H9 (cell line): ENCODE measurements around the gene ENHO. TPM values are rescaled to one million over a fixed set of nuclear protein-coding genes. Genes with fewer than 3 reads are reported as not detected.

Source experiments
- DNase-seq: peaks from one replicate; pipeline ENCODE4 v3.0.0-alpha.2; 2017
- H2AFZ ChIP-seq: one replicate; pipeline ENCODE4 v1.6.1; 2013; ENCODE audit warnings: mild to moderate bottlenecking, low read length, control low read depth, moderate library complexity
- H2AK5ac ChIP-seq: 2 replicates; pipeline ENCODE4 v1.6.1; 2013; ENCODE audit warnings: low read length, control low read depth, mixed read lengths; ENCODE audit not compliant: insufficient read length
- H2BK120ac ChIP-seq: one replicate; pipeline ENCODE4 v1.6.1; 2013; ENCODE audit warnings: low read depth, mild to moderate bottlenecking, low read length, control low read depth, inconsistent platforms; ENCODE audit not compliant: poor library complexity, severe bottlenecking
- H2BK12ac ChIP-seq: 2 replicates; pipeline ENCODE4 v1.6.1; 2013; ENCODE audit warnings: low read length, control low read depth, mixed read lengths, low read depth; ENCODE audit not compliant: insufficient read length
- H2BK15ac ChIP-seq: 2 replicates; pipeline ENCODE4 v1.6.1; 2013; ENCODE audit warnings: low read depth, low read length, control low read depth
- H2BK20ac ChIP-seq: one replicate; pipeline ENCODE4 v1.6.1; 2013; ENCODE audit warnings: low read depth, mild to moderate bottlenecking, low read length, control low read depth, inconsistent platforms; ENCODE audit not compliant: poor library complexity, severe bottlenecking
- H2BK5ac ChIP-seq: 2 replicates; pipeline ENCODE4 v1.6.1; 2013; ENCODE audit warnings: low read length, control low read depth, mixed read lengths; ENCODE audit not compliant: insufficient read length
- H3K14ac ChIP-seq: 2 replicates; pipeline ENCODE4 v1.6.1; 2013; ENCODE audit warnings: low read length, control low read depth; ENCODE audit not compliant: insufficient read depth
- H3K18ac ChIP-seq: 2 replicates; pipeline ENCODE4 v1.6.1; 2013; ENCODE audit warnings: low read depth, mild to moderate bottlenecking, mixed read lengths, low read length, control low read depth; ENCODE audit not compliant: insufficient read length
- H3K23ac ChIP-seq: 2 replicates; pipeline ENCODE4 v1.6.1; 2013; ENCODE audit warnings: low read length, control low read depth, mixed read lengths, low read depth; ENCODE audit not compliant: insufficient read length
- H3K23me2 ChIP-seq: 2 replicates; pipeline ENCODE4 v1.6.1; 2013; ENCODE audit warnings: low read depth, mild to moderate bottlenecking, mixed read lengths, low read length, control low read depth; ENCODE audit not compliant: insufficient read length, poor library complexity, severe bottlenecking
- H3K27ac ChIP-seq: 2 replicates; pipeline ENCODE4 v1.5.1; 2013; ENCODE audit warnings: low read length, control low read depth, mixed read lengths, low read depth; ENCODE audit not compliant: insufficient read length
- H3K27me3 ChIP-seq: 2 replicates; pipeline ENCODE4 v1.6.1; 2013; ENCODE audit warnings: low read length, control low read depth, inconsistent platforms; ENCODE audit not compliant: insufficient read depth
- H3K4ac ChIP-seq: 2 replicates; pipeline ENCODE4 v1.6.1; 2013; ENCODE audit warnings: low read depth, mild to moderate bottlenecking, control low read depth, inconsistent platforms, low read length, moderate library complexity
- H3K4me1 ChIP-seq: 2 replicates; pipeline ENCODE4 v1.6.1; 2013; ENCODE audit warnings: low read length, control low read depth, inconsistent platforms; ENCODE audit not compliant: insufficient read depth
- H3K4me2 ChIP-seq: 2 replicates; pipeline ENCODE4 v1.6.1; 2013; ENCODE audit warnings: low read length, control low read depth, mixed read lengths; ENCODE audit not compliant: insufficient read length, insufficient read depth
- H3K56ac ChIP-seq: 2 replicates; pipeline ENCODE4 v1.6.1; 2013; ENCODE audit warnings: low read depth, mild to moderate bottlenecking, mixed read lengths, low read length, control low read depth; ENCODE audit not compliant: insufficient read length
- H3K79me1 ChIP-seq: 2 replicates; pipeline ENCODE4 v1.6.1; 2013; ENCODE audit warnings: low read depth, mild to moderate bottlenecking, moderate library complexity, low read length, control low read depth, inconsistent platforms; ENCODE audit not compliant: insufficient read depth, poor library complexity, severe bottlenecking
- H3K79me2 ChIP-seq: 2 replicates; pipeline ENCODE4 v1.6.1; 2013; ENCODE audit warnings: low read length, control low read depth, inconsistent platforms; ENCODE audit not compliant: insufficient read depth
- H3K9ac ChIP-seq: 2 replicates; pipeline ENCODE4 v1.6.1; 2013; ENCODE audit warnings: low read length, control low read depth, mixed read lengths; ENCODE audit not compliant: insufficient read length; ENCODE audit errors: extremely low read depth
- H3K9me3 ChIP-seq: one replicate; pipeline ENCODE4 v1.6.1; 2013; ENCODE audit warnings: low read depth, low read length, inconsistent platforms; ENCODE audit not compliant: control insufficient read depth
- H3T11ph ChIP-seq: one replicate; pipeline ENCODE4 v1.6.1; 2013; ENCODE audit warnings: mild to moderate bottlenecking, low read length, control low read depth, inconsistent platforms
- H4K20me1 ChIP-seq: one replicate; pipeline ENCODE4 v1.6.1; 2013; ENCODE audit not compliant: control insufficient read depth, insufficient read length, insufficient read depth
- H4K5ac ChIP-seq: 2 replicates; pipeline ENCODE4 v1.6.1; 2013; ENCODE audit warnings: low read depth, mild to moderate bottlenecking, mixed read lengths, low read length, control low read depth; ENCODE audit not compliant: insufficient read length
- H4K8ac ChIP-seq: replicated peaks from 2 replicates; pipeline ENCODE4 v1.6.1; 2013; ENCODE audit warnings: low read length, control low read depth, mixed read lengths, low read depth; ENCODE audit not compliant: insufficient read length
- H4K91ac ChIP-seq: 2 replicates; pipeline ENCODE4 v1.6.1; 2013; ENCODE audit warnings: low read depth, mild to moderate bottlenecking, moderate library complexity, mixed read lengths, low read length, control low read depth; ENCODE audit not compliant: insufficient read length
- H3K27ac Mint-ChIP-seq, 3 experiments: 2 replicates in 2 of 3; 3 replicates in 1 of 3; pipeline ENCODE4 v1.8.0; 2020 to 2021; ENCODE audit warnings: mixed read lengths in 3 of 3, mild to moderate bottlenecking in 1 of 3, moderate library complexity in 1 of 3
- H3K27me3 Mint-ChIP-seq: 2 replicates; pipeline ENCODE4 v1.8.0; 2021; ENCODE audit warnings: low read depth, mild to moderate bottlenecking, moderate library complexity, mixed read lengths
- H3K36me3 Mint-ChIP-seq, 3 experiments: 2 replicates in 2 of 3; 3 replicates in 1 of 3; pipeline ENCODE4 v1.8.0; 2020 to 2021; ENCODE audit warnings: low read depth in 3 of 3, mixed read lengths in 3 of 3; ENCODE audit not compliant: insufficient read depth in 1 of 3
- H3K4me1 Mint-ChIP-seq, 2 experiments: 2 replicates each; pipeline ENCODE4 v1.8.0; 2020; ENCODE audit warnings: mixed read lengths in 2 of 2
- H3K4me3 Mint-ChIP-seq, 2 experiments: 2 replicates in 1 of 2; 3 replicates in 1 of 2; pipeline ENCODE4 v1.8.0; 2020 to 2021; ENCODE audit warnings: mild to moderate bottlenecking in 2 of 2, mixed read lengths in 2 of 2, moderate library complexity in 1 of 2
- H3K9me3 Mint-ChIP-seq, 2 experiments: 2 replicates in 1 of 2; 3 replicates in 1 of 2; pipeline ENCODE4 v1.8.0; 2020; ENCODE audit warnings: mild to moderate bottlenecking in 2 of 2, mixed read lengths in 2 of 2, moderate library complexity in 1 of 2
- total RNA-seq: library from RNA; stranded (reverse); gene quantifications from 2 replicates; pipeline ENCODE4 v1.2.1, GENCODE V29; 2021
- TF ChIP-seq, protein P1 (sequence below): fragments of 200-600 bp; sonication (generic); conservative IDR thresholded peaks from 3 replicates; pipeline ENCODE4 v1.8.0; 2021; ENCODE audit warnings: antibody characterized with exemption, mild to moderate bottlenecking

ENHO gene
- total RNA-seq, 1 experiment from 2014 or later = 14.5 TPM

DNA sequence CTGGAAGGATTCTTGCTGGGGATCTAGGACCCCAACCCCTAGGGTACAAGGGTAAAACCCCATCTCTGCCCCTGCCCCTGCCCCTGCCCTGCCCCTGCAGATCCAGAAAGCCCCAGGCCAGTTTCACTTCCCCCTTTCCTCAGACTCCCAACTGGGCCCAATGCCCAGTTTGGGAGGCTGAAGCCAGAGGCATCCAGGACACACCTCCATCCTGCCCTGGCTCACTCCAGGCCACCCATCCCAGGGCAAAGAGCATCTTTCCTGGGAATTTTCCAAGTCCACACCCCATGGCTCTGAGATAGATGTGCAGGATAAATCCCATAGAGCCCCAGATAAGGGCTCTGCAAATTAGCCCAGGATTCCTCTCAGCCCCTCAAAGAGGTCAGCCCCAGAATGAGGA is 49.3 kb upstream of the ENHO start:
- no peak overlapping the region for H4K5ac ChIP-seq
- no peaks in the 10 kb centered on the region for H3K23me2 ChIP-seq
- H3K9ac ChIP-seq = no peak overlapping the region
- no peak overlapping the region for H4K91ac ChIP-seq
- Mint-ChIP-seq H3K27me3 (peaks cover 38% of the 10 kb centered on the region), H3K4me3 (no peak overlapping the region), H3K27ac (no peak overlapping the region; a peak in 1 of 7 replicates), H3K36me3 (no peaks in the 10 kb centered on the region), H3K4me1 (peaks cover 37 to 52% of the 10 kb centered on the region in 2 experiments), H3K9me3 (no peaks in the 10 kb centered on the region; a peak in 1 of 5 replicates)
- no peak overlapping the region for H3K14ac ChIP-seq
- no peak overlapping the region for H3K27ac ChIP-seq
- H3K9me3 ChIP-seq = no peaks in the 10 kb centered on the region
- no peak overlapping the region for H3T11ph ChIP-seq
- no peaks in the 10 kb centered on the region for H3K79me1 ChIP-seq
- H2BK120ac ChIP-seq = no peak overlapping the region
- H3K56ac ChIP-seq = no peak overlapping the region
- no peak overlapping the region for H2BK15ac ChIP-seq
- no peak overlapping the region for H2BK20ac ChIP-seq
- H3K4me1 ChIP-seq = peaks cover 4% of the 10 kb centered on the region; the same call in 1 of the 2 replicates
- peaks cover 4% of the 10 kb centered on the region for H4K20me1 ChIP-seq
- H3K18ac ChIP-seq = no peak overlapping the region
- no peak for DNase-seq
- H3K23ac ChIP-seq = no peak overlapping the region
- no peak overlapping the region for H2BK5ac ChIP-seq
- no peak overlapping the region for H2AFZ ChIP-seq
- H2AK5ac ChIP-seq = no peak overlapping the region
- no peak overlapping the region for H3K4ac ChIP-seq
- no peak overlapping the region for H4K8ac ChIP-seq
- no peak overlapping the region for H3K4me2 ChIP-seq
- H3K27me3 ChIP-seq = peaks cover under 1% of the 10 kb centered on the region; the same call in 1 of the 2 replicates
- H2BK12ac ChIP-seq = no peak overlapping the region
- no peaks in the 10 kb centered on the region for H3K79me2 ChIP-seq
- TF ChIP-seq, protein P1, sequence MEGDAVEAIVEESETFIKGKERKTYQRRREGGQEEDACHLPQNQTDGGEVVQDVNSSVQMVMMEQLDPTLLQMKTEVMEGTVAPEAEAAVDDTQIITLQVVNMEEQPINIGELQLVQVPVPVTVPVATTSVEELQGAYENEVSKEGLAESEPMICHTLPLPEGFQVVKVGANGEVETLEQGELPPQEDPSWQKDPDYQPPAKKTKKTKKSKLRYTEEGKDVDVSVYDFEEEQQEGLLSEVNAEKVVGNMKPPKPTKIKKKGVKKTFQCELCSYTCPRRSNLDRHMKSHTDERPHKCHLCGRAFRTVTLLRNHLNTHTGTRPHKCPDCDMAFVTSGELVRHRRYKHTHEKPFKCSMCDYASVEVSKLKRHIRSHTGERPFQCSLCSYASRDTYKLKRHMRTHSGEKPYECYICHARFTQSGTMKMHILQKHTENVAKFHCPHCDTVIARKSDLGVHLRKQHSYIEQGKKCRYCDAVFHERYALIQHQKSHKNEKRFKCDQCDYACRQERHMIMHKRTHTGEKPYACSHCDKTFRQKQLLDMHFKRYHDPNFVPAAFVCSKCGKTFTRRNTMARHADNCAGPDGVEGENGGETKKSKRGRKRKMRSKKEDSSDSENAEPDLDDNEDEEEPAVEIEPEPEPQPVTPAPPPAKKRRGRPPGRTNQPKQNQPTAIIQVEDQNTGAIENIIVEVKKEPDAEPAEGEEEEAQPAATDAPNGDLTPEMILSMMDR = no peak
